K562 (cell line): ENCODE data around the gene ASCC1. TPM values are rescaled to one million over a fixed set of nuclear protein-coding genes. Genes with fewer than 3 reads are reported as not detected.

Experiments
- ARNT ChIP-seq, 2 experiments: fragments of 450-650 bp; IDR thresholded peaks; 2 replicates each; pipeline ENCODE4 v1.6.1; 2016; ENCODE audit warnings: mild to moderate bottlenecking in 1 of 2
- CBX2 ChIP-seq: fragments of 200-600 bp; sonication (generic); IDR thresholded peaks from one replicate; pipeline ENCODE4 v1.6.1; 2012; ENCODE audit warnings: mild to moderate bottlenecking, low read length, inconsistent platforms; ENCODE audit not compliant: insufficient read depth, poor library complexity, severe bottlenecking
- CHD2 ChIP-seq: IDR thresholded peaks from 2 replicates; pipeline ENCODE4 v1.6.1; 2011; ENCODE audit warnings: low read depth, low read length
- ESRRA ChIP-seq: fragments of 450-650 bp; IDR thresholded peaks from 2 replicates; pipeline ENCODE4 v1.6.1; 2014; ENCODE audit warnings: low read depth, mild to moderate bottlenecking, moderate library complexity, borderline replicate concordance
- ETV5 ChIP-seq: sonication (generic); formaldehyde crosslinking; IDR thresholded peaks from 2 replicates; pipeline ENCODE4 v1.4.0; 2020; ENCODE audit warnings: low read depth, mild to moderate bottlenecking, missing genetic modification reagents
- MED1 ChIP-seq: sonication (generic); formaldehyde crosslinking; IDR thresholded peaks from 2 replicates; pipeline ENCODE4 v1.8.1; 2023; ENCODE audit warnings: missing genetic modification reagents, borderline replicate concordance
- MEF2A ChIP-seq: IDR thresholded peaks from 2 replicates; pipeline ENCODE4 v1.6.1; 2011; ENCODE audit warnings: low read depth, mild to moderate bottlenecking, low read length, moderate library complexity; ENCODE audit not compliant: control insufficient read depth
- SIX5 ChIP-seq, 2 experiments: IDR thresholded peaks; 2 replicates each; pipeline ENCODE4 v1.6.1; 2011; ENCODE audit warnings: low read length in 2 of 2, borderline replicate concordance in 1 of 2, low read depth in 1 of 2, mild to moderate bottlenecking in 1 of 2, moderate library complexity in 1 of 2; ENCODE audit not compliant: insufficient read depth in 1 of 2
- SMARCE1 ChIP-seq: fragments of 450-650 bp; IDR thresholded peaks from 2 replicates; pipeline ENCODE4 v1.7.1; 2016; ENCODE audit warnings: mild to moderate bottlenecking
- SRSF1 ChIP-seq: fragments of 200-400 bp; formaldehyde crosslinking; IDR thresholded peaks from 2 replicates; pipeline ENCODE4 v1.6.1; 2017; ENCODE audit warnings: mild to moderate bottlenecking, low read depth, low read length, moderate library complexity
- ZNF586 ChIP-seq: fragments of 450-650 bp; formaldehyde crosslinking; conservative IDR thresholded peaks from 2 replicates; pipeline ENCODE4 v1.4.0; 2020; ENCODE audit warnings: mild to moderate bottlenecking, moderate library complexity
- ZNF830 ChIP-seq: fragments of 250-450 bp; sonication (Bioruptor Pico); IDR thresholded peaks from 2 replicates; pipeline ENCODE4 v1.5.0; 2021; ENCODE audit warnings: mild to moderate bottlenecking
- polyA plus RNA-seq, 8 experiments: library from polyadenylated mRNA; depleted of rRNA in 4 of 8; stranded (reverse) in 5 of 8; unstranded in 3 of 8; fragments of >200 nt; fragmentation: Nextera tagmentation in 2 of 8; fragmentation: Illumina TruSeq in 1 of 8; extraction: Ambion mirVana in 2 of 8; extraction: Trizol in 1 of 8; gene quantifications; 2 replicates each; pipeline versions ENCODE4 v1.2.1 to v1.2.3, GENCODE V29; 2011 to 2014; ENCODE audit warnings: inconsistent platforms in 1 of 8, missing spikeins in 1 of 8
- total RNA-seq, 7 experiments: library from RNA; depleted of rRNA in 6 of 7; stranded (reverse); fragments of >200 nt in 6 of 7; fragmentation: Illumina TruSeq in 2 of 7; extraction: Trizol in 2 of 7; gene quantifications; 2 replicates each; pipeline versions ENCODE4 v1.2.1 to v1.2.3, GENCODE V29; 2011 to 2021; ENCODE audit warnings: low replicate concordance in 1 of 7
- TF ChIP-seq, protein P1 (sequence below): fragments of 450-650 bp; IDR thresholded peaks from 2 replicates; pipeline ENCODE4 v1.6.1; 2017; ENCODE audit warnings: antibody characterized with exemption, mild to moderate bottlenecking
- TF ChIP-seq, protein P2 (sequence below): sonication (generic); formaldehyde crosslinking; IDR thresholded peaks from 2 replicates; pipeline ENCODE4 v1.8.0; 2023; ENCODE audit warnings: mild to moderate bottlenecking, missing genetic modification reagents
- TF ChIP-seq, protein P3 (sequence below): sonication (generic); formaldehyde crosslinking; IDR thresholded peaks from 2 replicates; pipeline ENCODE4 v1.8.1; 2022; ENCODE audit warnings: missing genetic modification reagents
- TF ChIP-seq, protein P4 (sequence below): fragments of 450-650 bp; IDR thresholded peaks from 2 replicates; pipeline ENCODE4 v1.6.1; 2017; ENCODE audit warnings: mild to moderate bottlenecking, moderate library complexity

The ASCC1 gene
- total and polyA plus RNA-seq, 9 of the 15 experiments (the other 6 are each of a cell fraction or from before 2014, with no cell fraction given): 31.7 to 73.3 (median 52.8) TPM

DNA sequence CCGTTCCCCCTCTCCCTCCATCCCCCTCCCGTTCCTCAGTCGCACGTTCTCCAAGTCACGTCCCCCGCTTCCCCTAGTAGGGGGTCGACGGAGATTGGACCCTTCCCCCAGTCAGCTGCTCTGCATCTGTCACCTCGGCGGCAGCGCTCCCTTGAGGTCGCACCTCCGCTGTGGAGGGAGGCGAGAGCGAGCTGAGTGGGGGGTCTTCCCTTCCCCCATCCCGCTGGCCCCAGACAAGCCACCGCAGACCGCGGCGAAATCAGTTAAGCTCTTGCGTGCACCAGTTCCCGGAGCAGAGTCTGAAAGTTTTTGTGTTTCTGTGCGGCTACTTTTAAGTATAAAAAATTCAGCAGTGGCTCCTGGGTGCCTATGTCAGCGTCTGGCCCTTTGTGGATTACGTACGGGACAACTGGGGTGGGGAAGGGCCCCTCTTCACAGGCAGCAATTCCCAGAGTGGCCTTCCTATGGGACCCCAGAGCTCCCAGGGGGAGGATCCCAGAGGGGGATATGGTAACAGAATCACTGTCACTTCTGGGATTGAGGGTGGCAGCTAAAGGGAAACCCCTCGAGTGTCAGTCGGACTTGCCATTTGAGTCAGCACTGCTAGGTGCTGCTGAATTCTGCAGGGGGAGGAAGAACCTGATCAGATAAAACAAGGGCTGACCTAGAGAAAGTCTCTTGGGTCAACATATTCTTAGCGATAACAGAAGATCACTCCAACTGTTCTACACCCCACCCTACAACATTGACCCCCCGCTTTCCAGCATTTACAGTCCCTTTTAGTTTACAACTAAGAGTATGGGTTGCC, 45.1 kb upstream of the ASCC1 start (continued):
- TF ChIP-seq, protein P1, sequence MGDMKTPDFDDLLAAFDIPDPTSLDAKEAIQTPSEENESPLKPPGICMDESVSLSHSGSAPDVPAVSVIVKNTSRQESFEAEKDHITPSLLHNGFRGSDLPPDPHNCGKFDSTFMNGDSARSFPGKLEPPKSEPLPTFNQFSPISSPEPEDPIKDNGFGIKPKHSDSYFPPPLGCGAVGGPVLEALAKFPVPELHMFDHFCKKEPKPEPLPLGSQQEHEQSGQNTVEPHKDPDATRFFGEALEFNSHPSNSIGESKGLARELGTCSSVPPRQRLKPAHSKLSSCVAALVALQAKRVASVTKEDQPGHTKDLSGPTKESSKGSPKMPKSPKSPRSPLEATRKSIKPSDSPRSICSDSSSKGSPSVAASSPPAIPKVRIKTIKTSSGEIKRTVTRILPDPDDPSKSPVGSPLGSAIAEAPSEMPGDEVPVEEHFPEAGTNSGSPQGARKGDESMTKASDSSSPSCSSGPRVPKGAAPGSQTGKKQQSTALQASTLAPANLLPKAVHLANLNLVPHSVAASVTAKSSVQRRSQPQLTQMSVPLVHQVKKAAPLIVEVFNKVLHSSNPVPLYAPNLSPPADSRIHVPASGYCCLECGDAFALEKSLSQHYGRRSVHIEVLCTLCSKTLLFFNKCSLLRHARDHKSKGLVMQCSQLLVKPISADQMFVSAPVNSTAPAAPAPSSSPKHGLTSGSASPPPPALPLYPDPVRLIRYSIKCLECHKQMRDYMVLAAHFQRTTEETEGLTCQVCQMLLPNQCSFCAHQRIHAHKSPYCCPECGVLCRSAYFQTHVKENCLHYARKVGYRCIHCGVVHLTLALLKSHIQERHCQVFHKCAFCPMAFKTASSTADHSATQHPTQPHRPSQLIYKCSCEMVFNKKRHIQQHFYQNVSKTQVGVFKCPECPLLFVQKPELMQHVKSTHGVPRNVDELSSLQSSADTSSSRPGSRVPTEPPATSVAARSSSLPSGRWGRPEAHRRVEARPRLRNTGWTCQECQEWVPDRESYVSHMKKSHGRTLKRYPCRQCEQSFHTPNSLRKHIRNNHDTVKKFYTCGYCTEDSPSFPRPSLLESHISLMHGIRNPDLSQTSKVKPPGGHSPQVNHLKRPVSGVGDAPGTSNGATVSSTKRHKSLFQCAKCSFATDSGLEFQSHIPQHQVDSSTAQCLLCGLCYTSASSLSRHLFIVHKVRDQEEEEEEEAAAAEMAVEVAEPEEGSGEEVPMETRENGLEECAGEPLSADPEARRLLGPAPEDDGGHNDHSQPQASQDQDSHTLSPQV: peak; percentile 80
- TF ChIP-seq ARNT (IDR thresholded peaks at IDR 0.05) (peak; percentile 86 to 91; a peak in 3 of 4 replicates), CHD2 (no peak; the same call in 1 of the 2 replicates), SRSF1 (no peak), ETV5 (CRISPR knock-in tag) (no peak), SMARCE1 (peak; percentile 83), CBX2 (no peak), MED1 (CRISPR knock-in tag) (no peak), ESRRA (peak; percentile 53), MEF2A (no peak), ZNF586 (CRISPR knock-in tag) (peak; percentile 36; the same call in 1 of the 2 replicates), SIX5 (IDR thresholded peaks at IDR 0.05; ENCODE audit: borderline replicate concordance in 1 of 2, insufficient read depth in 1 of 2, low read depth in 1 of 2, low read length in 2 of 2) (no peak), ZNF830 (CRISPR knock-in tag) (no peak)
- TF ChIP-seq, protein P2, sequence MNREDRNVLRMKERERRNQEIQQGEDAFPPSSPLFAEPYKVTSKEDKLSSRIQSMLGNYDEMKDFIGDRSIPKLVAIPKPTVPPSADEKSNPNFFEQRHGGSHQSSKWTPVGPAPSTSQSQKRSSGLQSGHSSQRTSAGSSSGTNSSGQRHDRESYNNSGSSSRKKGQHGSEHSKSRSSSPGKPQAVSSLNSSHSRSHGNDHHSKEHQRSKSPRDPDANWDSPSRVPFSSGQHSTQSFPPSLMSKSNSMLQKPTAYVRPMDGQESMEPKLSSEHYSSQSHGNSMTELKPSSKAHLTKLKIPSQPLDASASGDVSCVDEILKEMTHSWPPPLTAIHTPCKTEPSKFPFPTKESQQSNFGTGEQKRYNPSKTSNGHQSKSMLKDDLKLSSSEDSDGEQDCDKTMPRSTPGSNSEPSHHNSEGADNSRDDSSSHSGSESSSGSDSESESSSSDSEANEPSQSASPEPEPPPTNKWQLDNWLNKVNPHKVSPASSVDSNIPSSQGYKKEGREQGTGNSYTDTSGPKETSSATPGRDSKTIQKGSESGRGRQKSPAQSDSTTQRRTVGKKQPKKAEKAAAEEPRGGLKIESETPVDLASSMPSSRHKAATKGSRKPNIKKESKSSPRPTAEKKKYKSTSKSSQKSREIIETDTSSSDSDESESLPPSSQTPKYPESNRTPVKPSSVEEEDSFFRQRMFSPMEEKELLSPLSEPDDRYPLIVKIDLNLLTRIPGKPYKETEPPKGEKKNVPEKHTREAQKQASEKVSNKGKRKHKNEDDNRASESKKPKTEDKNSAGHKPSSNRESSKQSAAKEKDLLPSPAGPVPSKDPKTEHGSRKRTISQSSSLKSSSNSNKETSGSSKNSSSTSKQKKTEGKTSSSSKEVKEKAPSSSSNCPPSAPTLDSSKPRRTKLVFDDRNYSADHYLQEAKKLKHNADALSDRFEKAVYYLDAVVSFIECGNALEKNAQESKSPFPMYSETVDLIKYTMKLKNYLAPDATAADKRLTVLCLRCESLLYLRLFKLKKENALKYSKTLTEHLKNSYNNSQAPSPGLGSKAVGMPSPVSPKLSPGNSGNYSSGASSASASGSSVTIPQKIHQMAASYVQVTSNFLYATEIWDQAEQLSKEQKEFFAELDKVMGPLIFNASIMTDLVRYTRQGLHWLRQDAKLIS (CRISPR knock-in tag): peak; percentile 59; the same call in 1 of the 2 replicates
- TF ChIP-seq, protein P3, sequence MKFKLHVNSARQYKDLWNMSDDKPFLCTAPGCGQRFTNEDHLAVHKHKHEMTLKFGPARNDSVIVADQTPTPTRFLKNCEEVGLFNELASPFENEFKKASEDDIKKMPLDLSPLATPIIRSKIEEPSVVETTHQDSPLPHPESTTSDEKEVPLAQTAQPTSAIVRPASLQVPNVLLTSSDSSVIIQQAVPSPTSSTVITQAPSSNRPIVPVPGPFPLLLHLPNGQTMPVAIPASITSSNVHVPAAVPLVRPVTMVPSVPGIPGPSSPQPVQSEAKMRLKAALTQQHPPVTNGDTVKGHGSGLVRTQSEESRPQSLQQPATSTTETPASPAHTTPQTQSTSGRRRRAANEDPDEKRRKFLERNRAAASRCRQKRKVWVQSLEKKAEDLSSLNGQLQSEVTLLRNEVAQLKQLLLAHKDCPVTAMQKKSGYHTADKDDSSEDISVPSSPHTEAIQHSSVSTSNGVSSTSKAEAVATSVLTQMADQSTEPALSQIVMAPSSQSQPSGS (CRISPR knock-in tag): no peak
- TF ChIP-seq, protein P4, sequence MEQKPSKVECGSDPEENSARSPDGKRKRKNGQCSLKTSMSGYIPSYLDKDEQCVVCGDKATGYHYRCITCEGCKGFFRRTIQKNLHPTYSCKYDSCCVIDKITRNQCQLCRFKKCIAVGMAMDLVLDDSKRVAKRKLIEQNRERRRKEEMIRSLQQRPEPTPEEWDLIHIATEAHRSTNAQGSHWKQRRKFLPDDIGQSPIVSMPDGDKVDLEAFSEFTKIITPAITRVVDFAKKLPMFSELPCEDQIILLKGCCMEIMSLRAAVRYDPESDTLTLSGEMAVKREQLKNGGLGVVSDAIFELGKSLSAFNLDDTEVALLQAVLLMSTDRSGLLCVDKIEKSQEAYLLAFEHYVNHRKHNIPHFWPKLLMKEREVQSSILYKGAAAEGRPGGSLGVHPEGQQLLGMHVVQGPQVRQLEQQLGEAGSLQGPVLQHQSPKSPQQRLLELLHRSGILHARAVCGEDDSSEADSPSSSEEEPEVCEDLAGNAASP: no peak
